HG02840 (cell line): ENCODE results near the gene YJEFN3.

Experiments
- ATAC-seq: cut with Tn5 transposase; IDR thresholded peaks from one replicate; pipeline ENCODE4 v1.9.1; 2021; ENCODE audit warnings: mild to moderate bottlenecking, moderate library complexity, moderate number of reproducible peaks; ENCODE audit not compliant: unreplicated experiment, low FRiP score

The YJEFN3 gene

DNA sequence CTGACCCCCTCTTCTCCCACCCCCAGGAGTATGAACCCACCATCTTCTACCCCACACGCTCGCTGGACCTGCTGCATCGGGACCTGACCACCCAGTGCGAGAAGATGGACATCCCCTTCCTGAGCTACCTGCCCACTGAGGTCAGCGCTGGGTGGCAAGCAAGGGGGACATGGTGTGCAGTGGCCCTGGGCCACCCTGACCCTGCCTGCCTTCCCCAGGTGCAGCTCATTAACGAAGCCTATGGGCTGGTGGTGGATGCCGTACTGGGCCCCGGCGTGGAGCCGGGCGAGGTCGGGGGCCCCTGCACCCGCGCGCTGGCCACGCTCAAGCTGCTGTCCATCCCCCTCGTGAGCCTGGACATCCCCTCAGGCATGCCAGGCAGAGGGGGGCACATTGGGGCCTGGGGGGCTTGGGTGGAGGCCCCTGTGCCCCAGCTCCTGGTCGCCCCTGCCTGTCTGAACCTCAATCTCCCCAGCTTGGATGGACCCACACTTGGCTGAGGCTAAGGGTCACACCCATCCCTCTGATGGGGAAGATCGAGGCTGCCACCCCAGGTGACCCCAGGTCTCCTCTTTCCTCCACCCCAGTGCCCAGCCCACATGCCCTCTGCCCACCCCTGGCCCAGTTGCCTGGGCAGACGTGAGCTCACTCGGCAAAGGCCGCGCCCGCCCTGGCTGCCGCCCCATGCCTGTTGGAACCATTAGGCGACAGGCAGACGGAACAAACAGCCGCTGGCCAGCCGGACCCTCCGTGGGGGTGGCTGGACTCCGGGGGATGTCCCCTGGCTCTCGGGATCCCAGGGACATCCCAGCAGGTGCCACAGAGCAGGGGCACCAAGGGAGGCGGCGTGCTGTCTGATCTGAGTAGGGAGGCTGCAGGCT, 6.8 kb downstream of the YJEFN3 start:
- ATAC-seq, result no peak

- no peak for ATAC-seq
Observed at GRCh38 chr19:19537075-19538048, 8.7 kb downstream of the YJEFN3 start.

GRCh38 chr19:19538061-19538784, 9.5 kb downstream of the YJEFN3 start, which contains the start of gene CILP2:
TSS of gene CILP2 (plus strand) at chr19:19538265. CDS start at chr19:19538350, 85 bp downstream.
- ATAC-seq, result no peak

GRCh38 chr19:19538785-19539166, 10.1 kb downstream of the YJEFN3 start:
- ATAC-seq, result no peak

- ATAC-seq, result no peak
Observed at GRCh38 chr19:19539698-19540063, 11.0 kb downstream of the YJEFN3 start.

GRCh38 chr19:19540064-19540714, 11.5 kb downstream of the YJEFN3 start:
- ATAC-seq, result no peak

DNA sequence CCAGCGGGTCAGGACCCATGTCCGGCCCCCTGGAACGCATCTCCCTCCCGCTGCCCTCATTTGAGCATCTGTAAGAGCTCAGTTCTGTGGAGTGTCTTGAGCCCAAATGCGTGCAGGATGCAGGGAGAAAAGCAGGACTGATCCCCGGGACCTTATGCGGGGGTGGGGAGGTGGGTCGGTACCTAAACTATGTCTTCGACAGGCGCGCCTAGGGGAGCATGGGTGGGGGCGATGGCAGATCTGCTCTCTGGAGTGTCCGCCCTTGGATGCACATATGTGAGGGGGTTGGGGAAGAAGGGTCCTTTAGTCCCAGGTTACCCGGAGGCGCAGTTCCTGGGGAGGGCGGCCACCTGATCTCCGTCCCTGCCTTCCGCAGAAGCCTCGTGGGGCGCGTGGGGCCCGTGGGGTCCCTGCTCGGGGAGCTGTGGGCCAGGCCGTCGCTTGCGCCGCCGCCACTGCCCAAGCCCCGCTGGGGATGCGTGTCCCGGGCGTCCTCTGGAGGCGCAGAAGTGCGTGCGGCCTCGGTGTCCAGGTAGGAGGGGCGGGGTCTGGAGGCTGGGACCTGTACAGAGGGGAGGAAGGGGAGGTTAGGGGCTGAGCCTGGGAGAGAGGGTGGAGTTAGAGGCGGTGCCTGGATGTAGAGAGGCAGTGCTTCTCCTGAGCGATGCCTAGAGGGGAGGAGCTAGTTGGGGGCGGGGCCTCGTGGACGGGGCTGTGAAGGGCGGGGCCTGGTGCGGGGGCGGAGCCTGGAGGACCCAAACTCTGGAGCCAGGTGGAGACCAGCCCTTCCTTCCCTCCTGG, 12.2 kb downstream of the YJEFN3 start:
- ATAC-seq, result no peak

GRCh38 chr19:19541616-19542015, 12.9 kb downstream of the YJEFN3 start:
- ATAC-seq, result no peak

- ATAC-seq, result no peak
Observed at GRCh38 chr19:19542507-19542906, 13.8 kb downstream of the YJEFN3 start.

DNA sequence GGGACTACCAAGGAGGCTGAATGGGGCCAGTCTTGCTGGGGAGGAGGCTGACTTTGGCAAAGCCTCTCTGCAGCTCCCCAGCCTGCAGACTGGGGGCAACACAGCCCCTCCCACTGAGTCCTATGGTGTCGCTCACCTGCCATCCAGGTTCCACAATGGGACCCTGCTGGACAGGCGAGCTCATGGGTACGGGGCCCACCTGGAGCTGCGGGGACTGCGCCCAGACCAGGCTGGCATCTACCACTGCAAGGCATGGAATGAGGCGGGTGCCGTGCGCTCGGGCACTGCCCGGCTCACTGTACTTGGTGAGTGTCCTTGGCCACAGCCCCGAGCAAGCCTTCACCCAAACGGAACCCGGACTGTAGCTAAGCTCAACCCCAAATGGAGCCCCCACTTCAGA, 14.4 kb downstream of the YJEFN3 start:
- ATAC-seq, result no peak

GRCh38 chr19:19543640-19544039, 14.9 kb downstream of the YJEFN3 start:
- ATAC-seq, result no peak

DNA sequence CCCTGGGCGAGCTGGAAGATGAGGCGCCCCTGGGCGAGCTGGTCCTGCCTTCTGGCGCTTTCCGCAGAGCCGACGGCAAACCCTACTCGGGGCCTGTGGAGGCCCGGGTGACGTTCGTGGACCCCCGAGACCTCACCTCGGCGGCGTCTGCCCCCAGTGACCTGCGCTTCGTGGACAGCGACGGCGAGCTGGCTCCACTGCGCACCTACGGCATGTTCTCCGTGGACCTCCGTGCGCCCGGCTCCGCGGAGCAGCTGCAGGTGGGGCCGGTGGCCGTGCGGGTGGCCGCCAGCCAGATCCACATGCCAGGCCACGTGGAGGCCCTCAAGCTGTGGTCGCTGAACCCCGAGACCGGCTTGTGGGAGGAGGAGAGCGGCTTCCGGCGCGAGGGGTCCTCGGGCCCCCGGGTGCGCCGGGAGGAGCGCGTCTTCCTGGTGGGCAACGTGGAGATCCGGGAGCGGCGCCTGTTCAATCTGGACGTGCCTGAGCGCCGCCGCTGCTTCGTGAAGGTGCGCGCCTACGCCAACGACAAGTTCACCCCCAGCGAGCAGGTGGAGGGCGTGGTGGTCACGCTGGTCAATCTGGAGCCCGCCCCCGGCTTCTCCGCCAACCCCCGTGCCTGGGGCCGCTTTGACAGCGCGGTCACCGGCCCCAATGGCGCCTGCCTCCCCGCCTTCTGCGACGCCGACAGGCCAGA, 15.7 kb downstream of the YJEFN3 start:
- no peak for ATAC-seq

DNA sequence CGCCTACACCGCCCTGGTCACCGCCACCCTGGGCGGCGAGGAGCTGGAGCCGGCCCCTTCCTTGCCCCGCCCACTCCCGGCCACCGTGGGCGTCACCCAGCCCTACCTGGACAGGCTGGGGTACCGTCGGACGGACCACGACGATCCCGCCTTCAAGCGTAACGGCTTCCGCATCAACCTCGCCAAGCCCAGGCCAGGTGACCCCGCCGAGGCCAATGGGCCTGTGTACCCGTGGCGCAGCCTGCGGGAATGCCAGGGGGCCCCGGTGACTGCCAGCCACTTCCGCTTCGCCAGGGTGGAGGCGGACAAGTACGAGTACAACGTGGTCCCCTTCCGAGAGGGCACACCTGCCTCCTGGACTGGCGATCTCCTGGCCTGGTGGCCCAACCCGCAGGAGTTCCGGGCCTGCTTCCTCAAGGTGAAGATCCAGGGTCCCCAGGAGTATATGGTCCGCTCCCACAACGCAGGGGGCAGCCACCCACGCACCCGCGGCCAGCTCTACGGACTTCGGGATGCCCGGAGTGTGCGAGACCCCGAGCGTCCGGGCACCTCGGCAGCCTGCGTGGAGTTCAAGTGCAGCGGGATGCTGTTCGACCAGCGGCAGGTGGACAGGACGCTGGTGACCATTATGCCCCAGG, 16.4 kb downstream of the YJEFN3 start:
- no peak for ATAC-seq

- ATAC-seq, result no peak
Observed at GRCh38 chr19:19545707-19546106, 17.0 kb downstream of the YJEFN3 start.

DNA sequence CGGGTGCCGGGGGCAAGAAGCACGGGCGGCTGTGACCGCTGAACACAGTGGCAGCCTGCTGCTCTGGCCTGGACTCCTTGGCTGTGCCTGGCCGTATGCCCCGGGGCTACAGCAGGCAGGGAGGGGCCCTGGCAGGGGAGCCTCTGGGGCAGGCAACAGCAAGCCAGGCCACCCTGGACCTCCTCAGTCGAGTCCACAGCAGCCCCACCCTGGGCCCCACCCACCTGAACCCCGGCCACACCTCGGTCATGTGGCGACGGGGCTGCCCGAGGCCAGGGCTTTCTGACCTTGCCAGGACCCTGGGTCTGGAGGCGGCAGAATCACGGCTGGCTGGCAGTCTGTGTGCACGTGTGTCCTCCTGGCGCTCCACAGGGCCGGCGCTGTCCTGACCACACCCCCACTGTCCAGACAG, 18.0 kb downstream of the YJEFN3 start:
- ATAC-seq, result no peak

GRCh38 chr19:19547674-19548336, 19.1 kb downstream of the YJEFN3 start:
- no peak for ATAC-seq

GRCh38 chr19:19548915-19549759, 20.4 kb downstream of the YJEFN3 start:
- ATAC-seq, result no peak
